Skeletal muscle satellite cell (primary cell): ENCODE data around the gene TRAF3IP1. TPM values are rescaled to one million over a fixed set of nuclear protein-coding genes. Genes with fewer than 3 reads are reported as not detected.
"Not testable (repeated sequence)": the region's sequence is repeated elsewhere in the genome, so short reads cannot be mapped to it uniquely, and the experiment has no call there.

Experiments used
- H3K27me3 ChIP-seq: 2 replicates; pipeline ENCODE4 v1.7.0; 2013; ENCODE audit warnings: low read length; ENCODE audit not compliant: control insufficient read depth, insufficient read depth
- H3K36me3 ChIP-seq: 2 replicates; pipeline ENCODE4 v1.7.0; 2013; ENCODE audit warnings: mild to moderate bottlenecking, control low read depth, low read length; ENCODE audit not compliant: insufficient read depth
- H3K4me1 ChIP-seq: 2 replicates; pipeline ENCODE4 v1.7.0; 2013; ENCODE audit warnings: low read length; ENCODE audit not compliant: control insufficient read depth, insufficient read depth
- H3K4me2 ChIP-seq: 2 replicates; pipeline ENCODE4 v1.7.0; 2013; ENCODE audit warnings: mild to moderate bottlenecking, low read length
- H3K4me3 ChIP-seq: 2 replicates; pipeline ENCODE4 v1.7.0; 2013; ENCODE audit warnings: low read length
- H3K9ac ChIP-seq: 2 replicates; pipeline ENCODE4 v1.7.0; 2013; ENCODE audit warnings: mild to moderate bottlenecking, low read depth, low read length, moderate library complexity
- H3K9me3 ChIP-seq: replicated peaks from 2 replicates; pipeline ENCODE4 v1.7.0; 2013; ENCODE audit warnings: mild to moderate bottlenecking, control low read depth, low read length
- total RNA-seq: library from RNA; depleted of rRNA; stranded (reverse); fragments of >200 nt; gene quantifications from 2 replicates; pipeline ENCODE4 v1.2.3, GENCODE V29; 2012; rRNA removed

TRAF3IP1 gene
- 6.1 and 6.8 TPM in 2 replicates for total RNA-seq

GRCh38 chr2:238320246-238320647 is at the start of gene TRAF3IP1:
TRAF3IP1 (plus strand) TSS chr2:238320518; CDS start chr2:238320663, 145 bp downstream.
- Histone ChIP-seq H3K9ac (peak within 1 kb of the TSS; percentile 93), H3K4me2 (peak within 1 kb of the TSS; percentile 86), H3K4me1 (peaks cover 10% of the 10 kb centered on the region), H3K4me3 (peak within 1 kb of the TSS; percentile 95), H3K36me3 (no peaks in the 10 kb centered on the region), H3K9me3 (no peaks in the 10 kb centered on the region), H3K27me3 (peaks cover 8% of the 10 kb centered on the region)

DNA sequence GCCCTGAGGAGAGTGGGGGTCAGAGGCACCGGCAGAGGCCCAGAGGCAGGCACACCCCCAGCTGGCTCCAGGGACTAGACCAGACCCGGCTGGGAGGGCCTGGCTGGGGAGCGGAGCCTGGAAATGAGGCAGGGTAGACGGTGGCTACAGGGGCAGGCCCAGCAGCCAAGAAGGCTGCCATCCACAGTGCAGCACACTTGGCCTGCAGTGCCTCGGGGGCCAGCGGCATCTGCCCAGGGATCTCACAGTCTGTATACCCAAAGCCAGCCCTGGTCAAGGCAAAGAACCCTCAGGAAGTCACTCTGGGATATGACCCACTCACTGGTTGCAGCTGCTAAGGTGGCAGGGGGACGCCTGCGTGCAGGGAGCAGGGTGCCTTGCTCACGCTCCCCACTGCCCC is 49.7 kb upstream of the TRAF3IP1 start:
- Histone ChIP-seq H3K27me3 (no peaks in the 10 kb centered on the region), H3K4me1 (no peaks in the 10 kb centered on the region), H3K9ac (no peak overlapping the region), H3K36me3 (peaks cover 2% of the 10 kb centered on the region), H3K4me2 (no peak overlapping the region), H3K4me3 (no peak overlapping the region), H3K9me3 (no peaks in the 10 kb centered on the region)

GRCh38 chr2:238271061-238271554 is 49.2 kb upstream of the TRAF3IP1 start:
- Histone ChIP-seq H3K4me3 (no peak overlapping the region), H3K36me3 (peaks cover 3% of the 10 kb centered on the region), H3K4me2 (no peak overlapping the region), H3K4me1 (no peaks in the 10 kb centered on the region), H3K9me3 (no peaks in the 10 kb centered on the region), H3K9ac (no peak overlapping the region), H3K27me3 (no peaks in the 10 kb centered on the region)

GRCh38 chr2:238271686-238272085 is 48.6 kb upstream of the TRAF3IP1 start:
- H3K4me2 ChIP-seq, H3K27me3 ChIP-seq, H3K4me3 ChIP-seq, H3K36me3 ChIP-seq, H3K4me1 ChIP-seq, H3K9me3 ChIP-seq, H3K9ac ChIP-seq: not testable (repeated sequence)

GRCh38 chr2:238272156-238272555 is 48.2 kb upstream of the TRAF3IP1 start:
- Histone ChIP-seq H3K4me2 (no peak overlapping the region), H3K9ac (no peak overlapping the region), H3K9me3 (no peaks in the 10 kb centered on the region), H3K4me1 (no peaks in the 10 kb centered on the region), H3K4me3 (no peak overlapping the region), H3K27me3 (no peaks in the 10 kb centered on the region), H3K36me3 (peaks cover 3% of the 10 kb centered on the region)

DNA sequence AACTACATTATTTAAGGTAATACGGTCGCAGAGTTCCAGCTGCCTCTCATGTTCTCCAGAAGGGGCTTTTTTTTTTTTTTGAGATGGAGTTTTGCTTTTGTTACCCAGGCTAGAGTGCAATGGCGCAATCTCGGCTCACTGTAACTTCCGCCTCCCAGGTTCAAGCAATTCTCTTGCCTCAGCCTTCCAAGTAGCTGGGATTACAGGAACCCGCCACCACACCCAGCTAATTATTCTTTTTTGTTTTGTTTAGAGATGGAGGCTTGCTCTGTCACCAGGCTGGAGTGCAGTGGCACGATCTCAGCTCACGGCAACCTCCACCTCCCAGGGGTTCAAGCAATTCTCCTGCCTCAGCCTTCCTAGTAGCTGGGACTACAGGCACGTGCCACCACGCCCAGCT is 46.9 kb upstream of the TRAF3IP1 start:
- H3K4me2 ChIP-seq, H3K9me3 ChIP-seq, H3K27me3 ChIP-seq, H3K4me3 ChIP-seq, H3K36me3 ChIP-seq, H3K9ac ChIP-seq, H3K4me1 ChIP-seq: not testable (repeated sequence)

GRCh38 chr2:238274152-238274865 is 46.0 kb upstream of the TRAF3IP1 start:
- Histone ChIP-seq H3K4me1 (no peaks in the 10 kb centered on the region), H3K4me2 (no peak overlapping the region), H3K9ac (no peak overlapping the region), H3K4me3 (no peak overlapping the region), H3K9me3 (no peaks in the 10 kb centered on the region), H3K36me3 (peaks cover 3% of the 10 kb centered on the region), H3K27me3 (no peaks in the 10 kb centered on the region)

DNA sequence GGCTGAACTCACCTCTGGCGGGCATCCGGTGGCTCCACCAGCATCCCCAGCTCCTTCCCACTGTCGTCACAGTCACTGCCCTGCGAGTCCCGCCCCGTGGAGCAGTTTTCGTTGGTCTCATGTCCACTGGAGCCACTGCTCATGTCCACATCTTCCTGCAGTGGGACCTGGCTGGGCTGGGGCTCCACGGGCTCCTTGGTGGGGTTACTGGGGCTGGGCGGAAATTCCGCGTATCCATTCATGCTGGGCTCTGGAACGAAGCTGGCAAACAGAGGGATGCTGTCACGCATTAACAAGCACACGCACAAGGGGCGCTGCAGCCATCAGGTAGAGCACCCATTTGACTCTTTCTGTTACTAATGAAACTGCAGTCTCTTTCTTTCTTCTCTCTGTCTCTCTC is 42.6 kb upstream of the TRAF3IP1 start:
- H3K4me2 ChIP-seq = no peak overlapping the region
- H3K36me3 ChIP-seq = peaks cover 3% of the 10 kb centered on the region
- H3K4me3 ChIP-seq = no peak overlapping the region

GRCh38 chr2:238278626-238279323 is 41.5 kb upstream of the TRAF3IP1 start:
- Histone ChIP-seq H3K9ac (no peak overlapping the region), H3K4me1 (no peaks in the 10 kb centered on the region), H3K27me3 (no peaks in the 10 kb centered on the region), H3K9me3 (no peaks in the 10 kb centered on the region), H3K36me3 (peaks cover 3% of the 10 kb centered on the region), H3K4me2 (no peak overlapping the region), H3K4me3 (no peak overlapping the region)

More for the DNA sequence above, 42.6 kb upstream of the TRAF3IP1 start:
- no peaks in the 10 kb centered on the region for H3K4me1 ChIP-seq
- H3K9me3 ChIP-seq = no peaks in the 10 kb centered on the region
- H3K27me3 ChIP-seq = no peaks in the 10 kb centered on the region
- H3K9ac ChIP-seq = no peak overlapping the region

DNA sequence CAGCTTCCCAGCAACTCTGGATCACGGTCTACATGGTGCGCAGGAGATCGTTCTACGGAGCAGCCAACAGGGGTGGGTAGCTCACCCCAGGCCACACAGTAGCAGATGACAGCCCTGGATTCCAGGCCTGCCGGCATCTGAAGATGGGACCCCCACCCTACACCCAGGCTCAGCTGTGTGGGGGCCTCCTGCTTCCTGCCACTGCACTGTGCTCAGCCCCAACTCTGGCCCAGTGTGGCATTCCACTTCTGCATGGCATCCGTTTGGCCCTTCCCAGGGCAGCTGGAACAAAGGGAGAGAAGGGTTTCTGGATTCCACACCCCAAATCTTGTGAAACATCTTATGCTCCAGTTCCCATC is 41.0 kb upstream of the TRAF3IP1 start:
- H3K4me3 ChIP-seq = no peak overlapping the region
- H3K27me3 ChIP-seq = no peaks in the 10 kb centered on the region
- no peaks in the 10 kb centered on the region for H3K4me1 ChIP-seq
- no peak overlapping the region for H3K4me2 ChIP-seq
- no peaks in the 10 kb centered on the region for H3K9me3 ChIP-seq
- H3K36me3 ChIP-seq = peaks cover 3% of the 10 kb centered on the region
- no peak overlapping the region for H3K9ac ChIP-seq

DNA sequence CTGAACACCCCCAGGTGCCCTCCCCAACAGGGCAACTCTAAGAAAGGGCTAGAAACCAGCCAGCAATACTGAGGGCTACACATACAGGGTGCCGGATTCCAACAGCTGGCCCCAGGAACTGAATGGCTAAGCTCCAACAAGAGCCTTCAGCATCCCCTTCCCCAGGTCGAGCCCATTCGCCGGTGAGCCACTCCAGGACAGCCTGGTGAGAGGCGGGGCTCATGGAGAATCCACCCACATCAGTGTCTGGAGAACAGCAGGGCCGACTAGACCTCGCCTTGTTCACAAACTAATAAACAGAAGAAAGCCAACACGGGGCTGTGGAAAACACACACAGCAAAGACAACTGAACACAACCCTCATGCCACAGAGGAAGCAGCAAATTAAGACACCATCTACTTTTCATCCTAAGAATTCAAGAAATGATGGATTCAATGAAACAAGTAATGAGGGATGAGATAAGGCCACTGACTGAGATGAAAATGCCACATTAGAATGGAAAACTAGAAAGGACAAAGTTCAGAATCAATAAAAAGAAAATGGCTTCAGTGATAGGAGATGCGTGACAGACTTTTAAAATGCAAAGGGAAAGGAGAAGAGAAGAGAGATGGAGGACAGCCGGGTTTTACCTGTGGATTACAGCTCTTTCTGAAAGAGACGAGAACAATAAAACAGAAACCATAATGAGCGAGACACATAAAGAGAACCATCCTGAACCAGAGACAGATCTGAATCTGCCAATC is 40.1 kb upstream of the TRAF3IP1 start:
- H3K4me2 ChIP-seq = no peak overlapping the region
- peaks cover 3% of the 10 kb centered on the region for H3K4me1 ChIP-seq
- H3K4me3 ChIP-seq = no peak overlapping the region
- H3K36me3 ChIP-seq = peaks cover 3% of the 10 kb centered on the region
- H3K9ac ChIP-seq = no peak overlapping the region
- no peaks in the 10 kb centered on the region for H3K27me3 ChIP-seq
- no peaks in the 10 kb centered on the region for H3K9me3 ChIP-seq
